GM12878 (cell line): ENCODE measurements around the gene TNK1.

Source experiments
- CREB1 ChIP-seq: IDR thresholded peaks from 2 replicates; pipeline ENCODE4 v1.6.1; 2012; ENCODE audit warnings: low read depth, mild to moderate bottlenecking, inconsistent platforms
- CTCF ChIP-seq, 3 experiments: IDR thresholded peaks in 2 of 3; conservative IDR thresholded peaks in 1 of 3; 2 replicates each; pipeline ENCODE4 v1.5.1; 2011; ENCODE audit warnings: low read depth in 3 of 3, low read length in 3 of 3, mild to moderate bottlenecking in 3 of 3, control low read depth in 2 of 3, moderate library complexity in 2 of 3, inconsistent platforms in 1 of 3, mixed read lengths in 1 of 3; ENCODE audit not compliant: control insufficient read depth in 2 of 3, insufficient read depth in 1 of 3; ENCODE audit errors: extremely low read depth in 1 of 3
- EP300 ChIP-seq, 2 experiments: fragments of 150-350 bp in 1 of 2; IDR thresholded peaks; 2 replicates each; pipeline ENCODE4 v1.6.1; 2011 to 2012; ENCODE audit warnings: low read depth in 2 of 2, low read length in 2 of 2, borderline replicate concordance in 1 of 2, improper control_type of control experiment in 1 of 2, inconsistent platforms in 1 of 2; ENCODE audit not compliant: control insufficient read depth in 1 of 2
- EZH2 ChIP-seq: IDR thresholded peaks from 2 replicates; pipeline ENCODE4 v1.6.1; 2012; ENCODE audit warnings: low read depth, mild to moderate bottlenecking, control low read depth, inconsistent platforms, low read length, borderline replicate concordance; ENCODE audit not compliant: control insufficient read depth
- FOS ChIP-seq: IDR thresholded peaks from 3 replicates; pipeline ENCODE4 v1.6.1; 2011; ENCODE audit warnings: borderline replicate concordance; ENCODE audit not compliant: insufficient read length; ENCODE audit errors: extremely low read depth
- MXI1 ChIP-seq: fragments of 150-350 bp; IDR thresholded peaks from 2 replicates; pipeline ENCODE4 v1.6.1; 2011; ENCODE audit warnings: low read depth, mild to moderate bottlenecking, inconsistent platforms, low read length, improper control_type of control experiment
- SMC3 ChIP-seq: IDR thresholded peaks from 2 replicates; pipeline ENCODE4 v1.6.1; 2011; ENCODE audit warnings: low read length, improper control_type of control experiment, borderline replicate concordance

- no peak for TF ChIP-seq MXI1
- TF ChIP-seq CTCF (IDR thresholded peaks at IDR 0.05 in 2 of 3, conservative IDR thresholded peaks at IDR 0.05 in 1 of 3; ENCODE audit: control insufficient read depth in 2 of 3, extremely low read depth in 1 of 3, insufficient read depth in 1 of 3, low read depth in 3 of 3, low read length in 3 of 3) = peak in 1 of 3 experiments; percentile 71; a peak in 4 of 6 replicates
- no peak for TF ChIP-seq SMC3
- TF ChIP-seq FOS = no peak
- no peak for TF ChIP-seq CREB1
- TF ChIP-seq EP300 (IDR thresholded peaks at IDR 0.05; ENCODE audit: borderline replicate concordance in 1 of 2, control insufficient read depth in 1 of 2, low read depth in 2 of 2, low read length in 2 of 2) = no peak
- TF ChIP-seq EZH2 = no peak
These were observed 28.4 kb upstream of the TNK1 start for GRCh38 chr17:7352503-7352889.
